ENCODE measurements around the gene GRP. TPM values are rescaled to one million over a fixed set of nuclear protein-coding genes. Genes with fewer than 3 reads are reported as not detected.
A peak's percentile ranks its signal among the peaks of the same experiment; 100 is the strongest.

Gene GRP
- total RNA-seq, 1 donor from 2014 or later, result not detected

GRCh38 chr18:59263661-59264060 lies 43.7 kb downstream of the GRP start:
- no peak overlapping the region for H3K27ac ChIP-seq
- H3K27me3 ChIP-seq, result no peaks in the 10 kb centered on the region
- H3K4me1 ChIP-seq, result no peaks in the 10 kb centered on the region
- no peak for DNase-seq (ENCODE audit: low spot score in 2 of 2)
- intact Hi-C loops (cut with DNase I), result no loop called here
- H3K9me3 ChIP-seq, result no peaks in the 10 kb centered on the region
- H3K36me3 ChIP-seq, result no peaks in the 10 kb centered on the region
- no peak overlapping the region for H3K4me3 ChIP-seq
- no peak for TF ChIP-seq CTCF (IDR thresholded peaks at IDR 0.05)

- TF ChIP-seq CTCF (IDR thresholded peaks at IDR 0.05), result no peak
- no peak for DNase-seq (ENCODE audit: low spot score in 2 of 2)
- Histone ChIP-seq H3K4me1 (no peaks in the 10 kb centered on the region), H3K27me3 (no peaks in the 10 kb centered on the region), H3K9me3 (no peaks in the 10 kb centered on the region), H3K36me3 (no peaks in the 10 kb centered on the region), H3K4me3 (no peak overlapping the region), H3K27ac (no peak overlapping the region)
- intact Hi-C loops (cut with DNase I), result no loop called here
Observed at GRCh38 chr18:59264121-59264571, 44.2 kb downstream of the GRP start.

- intact Hi-C loops (cut with DNase I), result no loop called here
Observed at GRCh38 chr18:59264651-59265245, 44.8 kb downstream of the GRP start.

GRCh38 chr18:59265246-59265973 lies 45.5 kb downstream of the GRP start:
- H3K27ac ChIP-seq, result no peak overlapping the region
- no peaks in the 10 kb centered on the region for H3K36me3 ChIP-seq
- no peaks in the 10 kb centered on the region for H3K9me3 ChIP-seq
- DNase-seq (ENCODE audit: low spot score in 2 of 2), result no peak
- TF ChIP-seq CTCF (IDR thresholded peaks at IDR 0.05), result no peak
- H3K4me3 ChIP-seq, result peak overlapping the region; percentile 33 to 39
- H3K27me3 ChIP-seq, result no peaks in the 10 kb centered on the region
- intact Hi-C loops (cut with DNase I), result no loop called here
- H3K4me1 ChIP-seq, result no peaks in the 10 kb centered on the region

More at GRCh38 chr18:59264651-59265245, 44.8 kb downstream of the GRP start:
- Histone ChIP-seq H3K27ac (no peak overlapping the region), H3K4me3 (peak overlapping the region in 1 of 2 donors; percentile 33), H3K36me3 (no peaks in the 10 kb centered on the region), H3K9me3 (no peaks in the 10 kb centered on the region), H3K27me3 (no peaks in the 10 kb centered on the region), H3K4me1 (no peaks in the 10 kb centered on the region)
- TF ChIP-seq CTCF (IDR thresholded peaks at IDR 0.05), result no peak
- no peak for DNase-seq (ENCODE audit: low spot score in 2 of 2)

GRCh38 chr18:59265974-59266369 lies 46.0 kb downstream of the GRP start:
- DNase-seq (ENCODE audit: low spot score in 2 of 2), result no peak
- TF ChIP-seq CTCF (IDR thresholded peaks at IDR 0.05), result no peak
- intact Hi-C loops (cut with DNase I), result no loop called here
- H3K27me3 ChIP-seq, result no peaks in the 10 kb centered on the region
- no peak overlapping the region for H3K4me3 ChIP-seq
- no peak overlapping the region for H3K27ac ChIP-seq
- no peaks in the 10 kb centered on the region for H3K9me3 ChIP-seq
- no peaks in the 10 kb centered on the region for H3K4me1 ChIP-seq
- H3K36me3 ChIP-seq, result no peaks in the 10 kb centered on the region

Measured in ascending aorta (tissue), 2 donors.